Type B pancreatic cell (in vitro differentiated cells): ENCODE data around the gene CEACAM19. TPM values are rescaled to one million over a fixed set of nuclear protein-coding genes. Genes with fewer than 3 reads are reported as not detected.
"Not testable (repeated sequence)": the region's sequence is repeated elsewhere in the genome, so short reads cannot be mapped to it uniquely, and the experiment has no call there.

ENCODE experiments used
- DNase-seq: peaks from one replicate; pipeline ENCODE4 v3.0.0; 2021; ENCODE audit warnings: mixed read lengths; ENCODE audit not compliant: unreplicated experiment; ENCODE audit errors: extremely low spot score
- H3K27ac Mint-ChIP-seq: 2 replicates; pipeline ENCODE4 v1.8.0; 2021; ENCODE audit warnings: mild to moderate bottlenecking, mixed read lengths
- H3K27me3 Mint-ChIP-seq: 2 replicates; pipeline ENCODE4 v1.8.0; 2021; ENCODE audit warnings: mixed read lengths
- H3K36me3 Mint-ChIP-seq: 2 replicates; pipeline ENCODE4 v1.8.0; 2021; ENCODE audit warnings: mixed read lengths
- H3K4me1 Mint-ChIP-seq: one replicate; pipeline ENCODE4 v1.8.0; 2021; ENCODE audit warnings: mixed read lengths; ENCODE audit not compliant: unreplicated experiment
- H3K4me3 Mint-ChIP-seq: 2 replicates; pipeline ENCODE4 v1.8.0; 2021; ENCODE audit warnings: mild to moderate bottlenecking, mixed read lengths
- H3K9me3 Mint-ChIP-seq: 2 replicates; pipeline ENCODE4 v1.8.0; 2021; ENCODE audit warnings: mixed read lengths
- CTCF ChIP-seq: fragments of 200-600 bp; sonication (generic); conservative IDR thresholded peaks from 2 replicates; pipeline ENCODE4 v1.5.0; 2021; ENCODE audit warnings: antibody characterized with exemption, mild to moderate bottlenecking
- long read RNA-seq: library from polyadenylated mRNA; unstranded; transcript quantifications from one replicate; pipeline ENCODE4 v2.0.0, GENCODE V29; 2020
- total RNA-seq: library from RNA; stranded (reverse); gene quantifications from 2 replicates; pipeline ENCODE4 v1.2.1, GENCODE V29; 2021; ENCODE audit warnings: low replicate concordance

The CEACAM19 gene, protein sequence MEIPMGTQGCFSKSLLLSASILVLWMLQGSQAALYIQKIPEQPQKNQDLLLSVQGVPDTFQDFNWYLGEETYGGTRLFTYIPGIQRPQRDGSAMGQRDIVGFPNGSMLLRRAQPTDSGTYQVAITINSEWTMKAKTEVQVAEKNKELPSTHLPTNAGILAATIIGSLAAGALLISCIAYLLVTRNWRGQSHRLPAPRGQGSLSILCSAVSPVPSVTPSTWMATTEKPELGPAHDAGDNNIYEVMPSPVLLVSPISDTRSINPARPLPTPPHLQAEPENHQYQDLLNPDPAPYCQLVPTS
- total RNA-seq, result 6.1 and 6.3 TPM in 2 replicates
- long read RNA-seq, result 0 reads

DNA sequence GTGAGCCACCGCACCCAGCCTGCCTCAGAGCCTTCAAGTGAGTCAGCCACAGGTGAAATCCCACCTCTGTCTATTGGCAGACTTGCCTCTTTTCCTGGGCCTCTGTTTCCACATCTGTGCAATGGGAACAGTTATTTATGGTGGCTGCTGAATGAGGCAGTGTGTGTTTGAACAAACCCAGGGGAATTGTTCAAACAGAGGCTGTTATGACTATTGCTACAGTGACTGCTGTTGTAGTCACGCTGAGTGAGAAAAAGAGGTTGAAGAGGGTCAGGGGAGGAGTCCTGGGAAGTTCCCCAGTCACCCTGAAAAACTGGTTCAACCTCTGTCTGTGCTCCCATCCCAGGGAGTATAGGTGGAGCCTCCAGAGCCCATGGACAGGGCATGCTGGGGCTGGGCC is at the start of gene CEACAM19:
TSS of gene CEACAM19 (plus strand) at position 83 of the 400 bp plus-strand sequence. CDS start 450 bp downstream, outside the sequence.
- peak within 1 kb of the TSS; percentile 39 for H3K27ac Mint-ChIP-seq
- H3K9me3 Mint-ChIP-seq, result no peaks in the 10 kb centered on the region
- no peaks in the 10 kb centered on the region for H3K36me3 Mint-ChIP-seq
- no peak for TF ChIP-seq CTCF
- no peak within 1 kb of the TSS for H3K4me3 Mint-ChIP-seq
- H3K4me1 Mint-ChIP-seq, result no peaks in the 10 kb centered on the region
- no peaks in the 10 kb centered on the region for H3K27me3 Mint-ChIP-seq
- DNase-seq, result no peak

DNA sequence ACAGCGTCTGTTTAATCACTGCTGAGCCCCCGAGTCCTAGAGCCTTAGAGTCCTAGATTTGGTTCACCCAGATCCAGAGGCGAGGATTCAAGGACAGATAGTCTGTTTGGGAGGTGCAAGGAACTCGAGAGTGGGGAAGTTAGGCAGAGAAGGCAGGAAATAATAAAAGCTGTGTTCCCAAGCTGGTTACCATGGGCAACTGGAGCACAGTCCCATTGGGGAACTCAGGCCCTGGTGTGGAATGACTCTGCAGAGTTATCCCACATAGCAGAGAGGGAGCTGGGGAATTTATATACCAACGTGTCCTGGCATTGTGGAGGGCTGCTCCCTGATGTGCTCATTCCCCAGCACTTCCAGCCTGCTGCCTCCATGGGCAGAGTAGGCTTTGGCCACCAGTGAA is 48.2 kb upstream of the CEACAM19 start:
- H3K4me3 Mint-ChIP-seq, result no peak overlapping the region
- DNase-seq, result no peak
- no peaks in the 10 kb centered on the region for H3K4me1 Mint-ChIP-seq
- H3K27me3 Mint-ChIP-seq, result peaks cover 12% of the 10 kb centered on the region
- H3K36me3 Mint-ChIP-seq, result no peaks in the 10 kb centered on the region
- H3K9me3 Mint-ChIP-seq, result peaks cover 4% of the 10 kb centered on the region
- TF ChIP-seq CTCF, result no peak
- no peak overlapping the region for H3K27ac Mint-ChIP-seq

GRCh38 chr19:44623626-44624025 is 47.7 kb upstream of the CEACAM19 start:
- Mint-ChIP-seq H3K4me3 (no peak overlapping the region), H3K36me3 (no peaks in the 10 kb centered on the region), H3K27ac (no peak overlapping the region), H3K9me3 (peaks cover 4% of the 10 kb centered on the region), H3K27me3 (peaks cover 12% of the 10 kb centered on the region), H3K4me1 (no peaks in the 10 kb centered on the region)
- no peak for TF ChIP-seq CTCF
- DNase-seq, result no peak

- no peak overlapping the region for H3K4me3 Mint-ChIP-seq
- H3K27me3 Mint-ChIP-seq, result peaks cover 12% of the 10 kb centered on the region
- H3K27ac Mint-ChIP-seq, result no peak overlapping the region
- no peak for DNase-seq
- no peaks in the 10 kb centered on the region for H3K36me3 Mint-ChIP-seq
- peaks cover 4% of the 10 kb centered on the region for H3K9me3 Mint-ChIP-seq
- no peaks in the 10 kb centered on the region for H3K4me1 Mint-ChIP-seq
- TF ChIP-seq CTCF, result no peak
Observed at GRCh38 chr19:44624840-44625354, 46.4 kb upstream of the CEACAM19 start.

GRCh38 chr19:44625637-44626036 is 45.6 kb upstream of the CEACAM19 start:
- peaks cover 12% of the 10 kb centered on the region for H3K27me3 Mint-ChIP-seq
- not testable (repeated sequence) for H3K27ac Mint-ChIP-seq, H3K36me3 Mint-ChIP-seq, DNase-seq, H3K4me3 Mint-ChIP-seq, H3K9me3 Mint-ChIP-seq, H3K4me1 Mint-ChIP-seq

DNA sequence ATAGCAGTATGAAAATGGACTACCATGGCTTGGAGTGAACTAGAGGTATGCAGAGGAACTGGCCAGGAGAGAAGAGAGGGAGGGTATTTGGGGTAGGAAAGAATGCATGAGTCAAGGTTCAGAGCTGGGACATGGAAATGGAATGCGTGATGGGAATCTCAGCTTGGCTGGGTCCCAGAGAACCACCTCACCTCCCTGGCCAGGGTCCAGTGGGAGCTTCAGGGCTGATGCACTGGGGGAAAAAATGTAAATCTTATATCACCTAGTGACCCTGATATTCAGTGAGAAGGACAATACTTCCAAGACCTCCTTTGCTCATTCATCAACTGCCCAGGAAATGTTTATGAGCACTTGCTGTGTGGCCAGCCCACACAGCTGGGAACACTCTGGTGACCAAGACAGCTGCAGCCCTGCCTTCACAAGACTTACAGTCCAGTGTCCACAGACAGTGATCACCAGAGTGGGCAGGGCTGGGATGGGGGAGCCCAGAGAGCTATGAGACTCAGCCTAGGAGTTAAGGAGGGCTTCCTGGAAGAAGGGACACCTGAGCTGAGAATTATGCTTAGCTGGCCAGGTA is 45.1 kb upstream of the CEACAM19 start:
- H3K36me3 Mint-ChIP-seq, result no peaks in the 10 kb centered on the region
- peaks cover 4% of the 10 kb centered on the region for H3K9me3 Mint-ChIP-seq
- H3K4me3 Mint-ChIP-seq, result no peak overlapping the region
- no peak for DNase-seq
- H3K27me3 Mint-ChIP-seq, result peaks cover 12% of the 10 kb centered on the region
- no peaks in the 10 kb centered on the region for H3K4me1 Mint-ChIP-seq
- no peak overlapping the region for H3K27ac Mint-ChIP-seq
- no peak for TF ChIP-seq CTCF
